SK-N-SH (cell line): Measurements from ENCODE around the gene ZNF750. TPM values are rescaled to one million over a fixed set of nuclear protein-coding genes. Genes with fewer than 3 reads are reported as not detected.

Experiments used
- CTCF ChIA-PET: fragments of 300-600, 350-600 bp; formaldehyde crosslinking; extraction: SDS; loops from one replicate; lab custom pipeline; 2021; lab: Yijun Ruan, JAX
- POLR2A ChIA-PET: fragments of 350-600 bp; sonication (Branson Sonifier 250); formaldehyde crosslinking; extraction: SDS; loops from one replicate; lab custom pipeline; 2020; ENCODE audit warnings: antibody characterized with exemption, inconsistent platforms; lab: Yijun Ruan, JAX
- DNase-seq: peaks from one replicate; pipeline ENCODE4 v3.0.0; 2012
- H2AFZ ChIP-seq: fragments of 200-600 bp; sonication (generic); 2 replicates; pipeline ENCODE4 v1.8.1; 2016; ENCODE audit warnings: antibody characterized with exemption, mild to moderate bottlenecking, low read depth
- H3F3A ChIP-seq: fragments of 200-600 bp; sonication (generic); replicated peaks from 2 replicates; pipeline ENCODE3; 2016; ENCODE audit warnings: antibody characterized with exemption, mild to moderate bottlenecking; ENCODE audit not compliant: insufficient read depth
- H3K27ac ChIP-seq, 2 experiments: fragments of 200-500 bp in 1 of 2; fragments of 200-600 bp in 1 of 2; sonication (Bioruptor generic) in 1 of 2; sonication (generic), shearing (Covaris generic) in 1 of 2; 2 replicates each; pipeline versions ENCODE4 v1.5.1 to v1.6.1; 2014 to 2016; ENCODE audit warnings: low read depth in 2 of 2, inconsistent platforms in 1 of 2, low read length in 1 of 2, mild to moderate bottlenecking in 1 of 2, mixed read lengths in 1 of 2
- H3K27me3 ChIP-seq: fragments of 200-600 bp; sonication (generic), shearing (Covaris generic); 2 replicates; pipeline ENCODE4 v1.6.1; 2016; ENCODE audit warnings: mixed run types; ENCODE audit not compliant: insufficient read depth
- H3K36me3 ChIP-seq, 2 experiments: fragments of 200-500 bp in 1 of 2; fragments of 200-600 bp in 1 of 2; sonication (Bioruptor generic) in 1 of 2; sonication (generic) in 1 of 2; replicated peaks in 1 of 2; 2 replicates each; pipeline versions ENCODE3 to v1.5.1; 2014 to 2016; ENCODE audit warnings: low read length in 1 of 2, mild to moderate bottlenecking in 1 of 2; ENCODE audit not compliant: insufficient read depth in 2 of 2, control insufficient read depth in 1 of 2
- H3K4me1 ChIP-seq, 2 experiments: fragments of 200-500 bp in 1 of 2; fragments of 200-600 bp in 1 of 2; sonication (Bioruptor generic) in 1 of 2; sonication (generic), shearing (Covaris generic) in 1 of 2; 2 replicates each; pipeline versions ENCODE4 v1.5.1 to v1.6.1; 2014 to 2016; ENCODE audit warnings: low read depth in 1 of 2, low read length in 1 of 2, mixed run types in 1 of 2; ENCODE audit not compliant: insufficient read depth in 2 of 2, control insufficient read depth in 1 of 2
- H3K4me2 ChIP-seq: fragments of 200-600 bp; sonication (generic), shearing (Covaris generic); 2 replicates; pipeline ENCODE4 v1.6.1; 2017; ENCODE audit warnings: mixed run types
- H3K4me3 ChIP-seq, 2 experiments: fragments of 200-500 bp in 1 of 2; fragments of 200-600 bp in 1 of 2; sonication (Bioruptor generic) in 1 of 2; sonication (generic), shearing (Covaris generic) in 1 of 2; 2 replicates each; pipeline versions ENCODE4 v1.5.1 to v1.8.1; 2014 to 2016; ENCODE audit warnings: low read depth in 2 of 2, inconsistent platforms in 1 of 2, low read length in 1 of 2, mild to moderate bottlenecking in 1 of 2, mixed read lengths in 1 of 2, moderate library complexity in 1 of 2
- H3K79me2 ChIP-seq: fragments of 200-600 bp; sonication (generic); 2 replicates; pipeline ENCODE4 v1.8.1; 2017; ENCODE audit warnings: mild to moderate bottlenecking; ENCODE audit not compliant: insufficient read depth
- H3K9ac ChIP-seq: fragments of 200-600 bp; sonication (generic); 2 replicates; pipeline ENCODE4 v1.6.1; 2017; ENCODE audit warnings: mixed run types
- H3K9me2 ChIP-seq: fragments of 200-600 bp; sonication (generic); 2 replicates; pipeline ENCODE4 v1.6.1; 2017; ENCODE audit warnings: mixed run types
- H3K9me3 ChIP-seq: fragments of 200-600 bp; sonication (generic); 2 replicates; pipeline ENCODE4 v1.6.1; 2017; ENCODE audit warnings: mixed run types, mild to moderate bottlenecking, moderate library complexity
- H4K20me1 ChIP-seq: fragments of 200-600 bp; sonication (generic); 2 replicates; pipeline ENCODE4 v1.6.1; 2017; ENCODE audit warnings: mild to moderate bottlenecking, mixed run types; ENCODE audit not compliant: insufficient read depth
- CHD2 ChIP-seq: fragments of 150-350 bp; IDR thresholded peaks from 2 replicates; pipeline ENCODE4 v1.6.1; 2018; ENCODE audit warnings: low read length; ENCODE audit not compliant: partially characterized antibody
- CTCF ChIP-seq: fragments of 200-600 bp; sonication (generic); IDR thresholded peaks from 2 replicates; pipeline ENCODE4 v1.6.1; 2017; ENCODE audit warnings: antibody characterized with exemption, mild to moderate bottlenecking, moderate library complexity
- EZH2phosphoT487 ChIP-seq: fragments of 200-600 bp; sonication (generic); IDR thresholded peaks from 2 replicates; pipeline ENCODE4 v1.6.1; 2017; ENCODE audit warnings: low read depth, mixed run types, mild to moderate bottlenecking, antibody characterized with exemption, moderate library complexity, borderline replicate concordance
- FOSL2 ChIP-seq: IDR thresholded peaks from 2 replicates; pipeline ENCODE4 v1.4.0; 2012; ENCODE audit warnings: low read depth, mild to moderate bottlenecking, moderate library complexity, borderline replicate concordance
- GABPA ChIP-seq: IDR thresholded peaks from 2 replicates; pipeline ENCODE4 v1.4.0; 2012; ENCODE audit warnings: low read depth, mild to moderate bottlenecking
- JUND ChIP-seq: IDR thresholded peaks from 2 replicates; pipeline ENCODE4 v1.4.0; 2012
- MAX ChIP-seq: IDR thresholded peaks from 2 replicates; pipeline ENCODE4 v1.4.0; 2012; ENCODE audit warnings: low read depth
- NFIC ChIP-seq: IDR thresholded peaks from 2 replicates; pipeline ENCODE4 v1.4.0; 2012; ENCODE audit warnings: borderline replicate concordance
- NRF1 ChIP-seq: IDR thresholded peaks from 2 replicates; pipeline ENCODE4 v1.6.1; 2012; ENCODE audit warnings: low read depth, mild to moderate bottlenecking, low read length
- POLR2AphosphoS5 ChIP-seq: IDR thresholded peaks from 2 replicates; pipeline ENCODE4 v1.6.1; 2012; ENCODE audit warnings: low read depth, low read length
- REST ChIP-seq: IDR thresholded peaks from 2 replicates; pipeline ENCODE4 v1.6.1; 2012; ENCODE audit warnings: mild to moderate bottlenecking, low read depth, low read length, moderate library complexity
- TCF12 ChIP-seq: IDR thresholded peaks from 2 replicates; pipeline ENCODE4 v1.4.0; 2012
- USF2 ChIP-seq: fragments of 150-350 bp; IDR thresholded peaks from 2 replicates; pipeline ENCODE4 v1.6.1; 2017; ENCODE audit warnings: antibody characterized with exemption, low read length, low read depth, borderline replicate concordance
- ZBTB33 ChIP-seq: IDR thresholded peaks from 2 replicates; pipeline ENCODE4 v1.4.0; 2012; ENCODE audit warnings: low read depth, borderline replicate concordance
- WGBS: methylation state at CpG from one replicate; pipeline ENCODE4 v1.1.6; 2017; ENCODE audit warnings: low lambda C conversion rate; 5-methylcytosine and 5-hydroxymethylcytosine counted together
- polyA plus RNA-seq, 3 experiments: library from polyadenylated mRNA; depleted of rRNA; stranded (reverse); fragments of >200 nt; gene quantifications; 2 replicates each; pipeline ENCODE4 v1.2.3, GENCODE V29; 2012

ZNF750 gene
- polyA plus RNA-seq, 1 of the 3 experiments (the other 2 are of a cell fraction), result not detected

- Histone ChIP-seq H3K27me3 (no peaks in the 10 kb centered on the region), H3K4me3 (no peak overlapping the region), H3K36me3 (peaks cover 0 to 3% of the 10 kb centered on the region in 2 experiments), H3K4me1 (peaks cover 0 to 9% of the 10 kb centered on the region in 2 experiments; a peak in 1 of 4 replicates), H3K9me3 (no peaks in the 10 kb centered on the region), H3K9me2 (no peaks in the 10 kb centered on the region), H3K9ac (no peak overlapping the region), H3K4me2 (no peak overlapping the region), H3F3A (no peaks in the 10 kb centered on the region), H4K20me1 (no peaks in the 10 kb centered on the region), H2AFZ (no peak overlapping the region), H3K27ac (no peak overlapping the region), H3K79me2 (no peaks in the 10 kb centered on the region)
- ChIA-PET POLR2A (no interaction called here), CTCF (interaction anchor here (0.7 to 1.2 kb wide), 4 partner anchors 9 to 136 kb away, joined by 3 read pairs; no protein-coding TSS in a partner anchor)
- 93% methylated on average over 10 of the region's 11 CpGs for WGBS
- TF ChIP-seq MAX, result no peak
- TF ChIP-seq JUND, result no peak
- no peak for TF ChIP-seq TCF12
- TF ChIP-seq EZH2phosphoT487, result no peak
- TF ChIP-seq, all 33 proteins: peak for 0
- no peak for DNase-seq
Measured at GRCh38 chr17:82844796-82845162, 5.0 kb upstream of the ZNF750 start.

- ChIA-PET POLR2A (no interaction called here), CTCF (interaction anchor here (0.7 to 2.7 kb wide), 6 partner anchors 8 to 137 kb away, joined by 3 to 7 read pairs (median 3); no protein-coding TSS in a partner anchor)
- no peaks in the 10 kb centered on the region for H3K36me3 ChIP-seq
- WGBS, result 76% methylated on average over 4 of the region's 7 CpGs
- H4K20me1 ChIP-seq, result no peaks in the 10 kb centered on the region
- no peaks in the 10 kb centered on the region for H3K9me2 ChIP-seq
- H3K4me3 ChIP-seq, result no peak overlapping the region
- H3K9ac ChIP-seq, result no peak overlapping the region
- H3K4me1 ChIP-seq, result peaks cover 0 to 9% of the 10 kb centered on the region in 2 experiments; a peak in 1 of 4 replicates
- no peaks in the 10 kb centered on the region for H3K27me3 ChIP-seq
- H2AFZ ChIP-seq, result no peak overlapping the region
- H3K4me2 ChIP-seq, result no peak overlapping the region
- H3K27ac ChIP-seq, result no peak overlapping the region
- no peaks in the 10 kb centered on the region for H3K79me2 ChIP-seq
- H3K9me3 ChIP-seq, result no peaks in the 10 kb centered on the region
- DNase-seq, result no peak
- no peak for TF ChIP-seq ZBTB33
- no peak for TF ChIP-seq NRF1
- TF ChIP-seq USF2, result no peak
- no peak for TF ChIP-seq NFIC
- TF ChIP-seq FOSL2, result no peak
- TF ChIP-seq POLR2AphosphoS5, result no peak
- no peak for TF ChIP-seq REST
- no peak for TF ChIP-seq CHD2
- no peak for TF ChIP-seq GABPA
- TF ChIP-seq CTCF, result no peak
- no peak for TF ChIP-seq TCF12
- TF ChIP-seq, all 33 proteins: peak for 0
- H3F3A ChIP-seq, result no peaks in the 10 kb centered on the region
Measured at GRCh38 chr17:82843904-82844680, 4.3 kb upstream of the ZNF750 start.
